Measurements from ENCODE around the gene SEL1L3. TPM values are rescaled to one million over a fixed set of nuclear protein-coding genes. Genes with fewer than 3 reads are reported as not detected.

The SEL1L3 gene
- total and polyA plus RNA-seq, 2 donors (not counting 3 experiments of a cell fraction or from before 2014, with no cell fraction given), result 53.4 to 122 TPM

DNA sequence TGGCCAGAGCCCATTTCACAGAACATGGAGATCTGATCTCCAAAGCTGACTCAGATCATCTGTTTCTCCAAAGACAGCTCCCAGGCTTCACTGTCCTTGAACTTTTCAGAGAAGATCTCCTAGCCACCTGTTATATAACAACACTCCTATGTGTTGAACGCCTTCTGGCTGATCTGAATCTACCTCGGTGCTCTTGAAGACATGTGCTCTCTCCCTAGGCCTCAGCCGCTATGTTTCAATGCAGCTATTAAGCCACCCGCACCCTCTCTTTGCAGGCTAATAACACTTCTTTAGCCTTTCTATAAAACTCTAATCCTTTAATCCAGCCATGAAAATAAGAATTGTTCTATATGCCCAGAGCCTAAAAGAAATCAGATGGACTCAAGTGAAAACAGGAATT lies 34.9 kb downstream of the SEL1L3 start:
- H3K9me3 ChIP-seq (replicated peaks; ENCODE audit: control insufficient read depth, insufficient read depth, low read length), result no peaks in the 10 kb centered on the region
- POLR2A ChIA-PET, result no interaction called here
- intact Hi-C loops (cut with micrococcal nuclease), result no loop called here
- no peak overlapping the region for H3K9ac ChIP-seq (replicated peaks; ENCODE audit: extremely low read depth, insufficient read depth, low read length)
- H3K27ac ChIP-seq (ENCODE audit: insufficient read depth, low read depth, low read length), result no peak overlapping the region
- no peak overlapping the region for H2AFZ ChIP-seq (ENCODE audit: low read depth, low read length)
- H3K4me3 ChIP-seq (replicated peaks in 1 of 3; ENCODE audit: insufficient read depth in 1 of 3, low read depth in 1 of 3, low read length in 3 of 3), result no peak overlapping the region
- dilution Hi-C loops (cut with MboI; ENCODE audit: extremely low pct_ligation_motif_present, low sequenced_read_pairs), result no loop called here
- CTCF ChIA-PET, result interaction anchor here (0.7 to 1.1 kb wide), 2 partner anchors 8 to 10 kb away, joined by 3 to 4 read pairs; no protein-coding TSS in a partner anchor
- no TSS peak for BruUV-seq (replicated peaks)
- H3K36me3 ChIP-seq (ENCODE audit: control insufficient read depth in 2 of 2, extremely low read depth in 1 of 2, insufficient read depth in 2 of 2, low read length in 2 of 2), result peaks cover 3 to 4% of the 10 kb centered on the region in 2 experiments
- H3K4me1 ChIP-seq (ENCODE audit: control insufficient read depth, extremely low read depth, insufficient read depth, low read length), result no peaks in the 10 kb centered on the region
- FAIRE-seq (no peak), DNase-seq (ENCODE audit: low read depth, low spot score) (no peak)
- no peak for TF ChIP-seq EZH2 (IDR thresholded peaks at IDR 0.05; ENCODE audit: borderline replicate concordance, low read depth, low read length, severe bottlenecking)
- no peak for TF ChIP-seq POLR2A (IDR thresholded peaks at IDR 0.05; ENCODE audit: low read depth, low read length)
- TF ChIP-seq, protein P1, sequence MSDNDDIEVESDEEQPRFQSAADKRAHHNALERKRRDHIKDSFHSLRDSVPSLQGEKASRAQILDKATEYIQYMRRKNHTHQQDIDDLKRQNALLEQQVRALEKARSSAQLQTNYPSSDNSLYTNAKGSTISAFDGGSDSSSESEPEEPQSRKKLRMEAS (IDR thresholded peaks at IDR 0.05; ENCODE audit: insufficient read depth, insufficient read length), result no peak
- no peak for TF ChIP-seq POLR2AphosphoS5 (IDR thresholded peaks at IDR 0.05; ENCODE audit: insufficient read depth, low read depth, low read length)
- no peak for TF ChIP-seq FOS (IDR thresholded peaks at IDR 0.05; ENCODE audit: borderline replicate concordance, insufficient read depth, low read length)
- TF ChIP-seq GATA2 (IDR thresholded peaks at IDR 0.05; ENCODE audit: insufficient read depth, insufficient read length, low read depth, low read length), result no peak
- TF ChIP-seq MYC (IDR thresholded peaks at IDR 0.05; ENCODE audit: low read depth, low read length), result no peak
- no peaks in the 10 kb centered on the region for H4K20me1 ChIP-seq (replicated peaks; ENCODE audit: control insufficient read depth, extremely low read depth, insufficient read depth, low read length)
- no peaks in the 10 kb centered on the region for H3K27me3 ChIP-seq (ENCODE audit: control insufficient read depth in 2 of 2, insufficient read depth in 2 of 2, low read length in 2 of 2)
- H3K4me2 ChIP-seq (ENCODE audit: insufficient read depth, low read length), result no peak overlapping the region
- H3K79me2 ChIP-seq (ENCODE audit: control insufficient read depth, insufficient read depth, low read length), result no peaks in the 10 kb centered on the region
- H3K9me1 ChIP-seq (replicated peaks; ENCODE audit: control insufficient read depth, extremely low read depth, insufficient read depth, low read length), result peaks cover 2% of the 10 kb centered on the region

DNA sequence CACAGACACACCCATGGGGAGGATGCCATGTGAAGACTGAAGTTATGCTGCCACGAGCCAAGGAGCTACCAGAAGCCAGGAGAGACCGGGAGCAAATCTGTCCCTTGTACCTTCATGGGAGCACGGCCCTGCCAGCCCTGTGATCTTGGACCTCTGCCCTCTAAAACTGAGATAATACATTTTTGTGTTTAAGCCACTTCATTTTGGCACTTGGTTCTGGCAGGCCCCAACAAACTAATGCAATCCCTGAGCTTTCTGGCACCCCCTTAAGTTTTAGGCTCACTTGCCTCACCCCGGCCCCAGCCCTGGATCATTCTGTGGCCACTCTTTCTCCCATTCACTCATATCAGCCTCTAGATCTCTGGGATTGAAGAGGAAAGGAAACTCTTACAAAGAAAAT lies 35.4 kb downstream of the SEL1L3 start:
- no peak overlapping the region for H3K4me2 ChIP-seq (ENCODE audit: insufficient read depth, low read length)
- H3K9ac ChIP-seq (replicated peaks; ENCODE audit: extremely low read depth, insufficient read depth, low read length), result no peak overlapping the region
- peaks cover 3 to 4% of the 10 kb centered on the region in 2 experiments for H3K36me3 ChIP-seq (ENCODE audit: control insufficient read depth in 2 of 2, extremely low read depth in 1 of 2, insufficient read depth in 2 of 2, low read length in 2 of 2)
- H3K4me3 ChIP-seq (replicated peaks in 1 of 3; ENCODE audit: insufficient read depth in 1 of 3, low read depth in 1 of 3, low read length in 3 of 3), result no peak overlapping the region
- H3K27ac ChIP-seq (ENCODE audit: insufficient read depth, low read depth, low read length), result no peak overlapping the region
- H3K79me2 ChIP-seq (ENCODE audit: control insufficient read depth, insufficient read depth, low read length), result no peaks in the 10 kb centered on the region
- no peaks in the 10 kb centered on the region for H3K9me3 ChIP-seq (replicated peaks; ENCODE audit: control insufficient read depth, insufficient read depth, low read length)
- intact Hi-C loops (cut with micrococcal nuclease), result no loop called here
- DNase-seq (ENCODE audit: low read depth, low spot score) (no peak), FAIRE-seq (no peak)
- H3K4me1 ChIP-seq (ENCODE audit: control insufficient read depth, extremely low read depth, insufficient read depth, low read length), result no peaks in the 10 kb centered on the region
- CTCF ChIA-PET, result interaction anchor here (1.1 kb wide), 1 partner anchor 11 kb away, joined by 4 read pairs; no protein-coding TSS in a partner anchor
- no peaks in the 10 kb centered on the region for H4K20me1 ChIP-seq (replicated peaks; ENCODE audit: control insufficient read depth, extremely low read depth, insufficient read depth, low read length)
- H3K27me3 ChIP-seq (ENCODE audit: control insufficient read depth in 2 of 2, insufficient read depth in 2 of 2, low read length in 2 of 2), result no peaks in the 10 kb centered on the region
- dilution Hi-C loops (cut with MboI; ENCODE audit: extremely low pct_ligation_motif_present, low sequenced_read_pairs), result no loop called here
- POLR2A ChIA-PET, result no interaction called here
- no peak for TF ChIP-seq POLR2A (IDR thresholded peaks at IDR 0.05; ENCODE audit: low read depth, low read length)
- TF ChIP-seq MYC (IDR thresholded peaks at IDR 0.05; ENCODE audit: low read depth, low read length), result no peak
- TF ChIP-seq, protein P1 (IDR thresholded peaks at IDR 0.05; ENCODE audit: insufficient read depth, insufficient read length), result no peak
- no peak for TF ChIP-seq POLR2AphosphoS5 (IDR thresholded peaks at IDR 0.05; ENCODE audit: insufficient read depth, low read depth, low read length)
- TF ChIP-seq, protein P2, sequence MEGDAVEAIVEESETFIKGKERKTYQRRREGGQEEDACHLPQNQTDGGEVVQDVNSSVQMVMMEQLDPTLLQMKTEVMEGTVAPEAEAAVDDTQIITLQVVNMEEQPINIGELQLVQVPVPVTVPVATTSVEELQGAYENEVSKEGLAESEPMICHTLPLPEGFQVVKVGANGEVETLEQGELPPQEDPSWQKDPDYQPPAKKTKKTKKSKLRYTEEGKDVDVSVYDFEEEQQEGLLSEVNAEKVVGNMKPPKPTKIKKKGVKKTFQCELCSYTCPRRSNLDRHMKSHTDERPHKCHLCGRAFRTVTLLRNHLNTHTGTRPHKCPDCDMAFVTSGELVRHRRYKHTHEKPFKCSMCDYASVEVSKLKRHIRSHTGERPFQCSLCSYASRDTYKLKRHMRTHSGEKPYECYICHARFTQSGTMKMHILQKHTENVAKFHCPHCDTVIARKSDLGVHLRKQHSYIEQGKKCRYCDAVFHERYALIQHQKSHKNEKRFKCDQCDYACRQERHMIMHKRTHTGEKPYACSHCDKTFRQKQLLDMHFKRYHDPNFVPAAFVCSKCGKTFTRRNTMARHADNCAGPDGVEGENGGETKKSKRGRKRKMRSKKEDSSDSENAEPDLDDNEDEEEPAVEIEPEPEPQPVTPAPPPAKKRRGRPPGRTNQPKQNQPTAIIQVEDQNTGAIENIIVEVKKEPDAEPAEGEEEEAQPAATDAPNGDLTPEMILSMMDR (IDR thresholded peaks at IDR 0.05; ENCODE audit: extremely low read depth in 1 of 2, insufficient read depth in 1 of 2, low read depth in 1 of 2, low read length in 2 of 2), result no peak
- TF ChIP-seq FOS (IDR thresholded peaks at IDR 0.05; ENCODE audit: borderline replicate concordance, insufficient read depth, low read length), result no peak
- TF ChIP-seq EZH2 (IDR thresholded peaks at IDR 0.05; ENCODE audit: borderline replicate concordance, low read depth, low read length, severe bottlenecking), result no peak
- no peak overlapping the region for H2AFZ ChIP-seq (ENCODE audit: low read depth, low read length)
- H3K9me1 ChIP-seq (replicated peaks; ENCODE audit: control insufficient read depth, extremely low read depth, insufficient read depth, low read length), result peaks cover 2% of the 10 kb centered on the region
- BruUV-seq (replicated peaks), result no TSS peak

Data from endothelial cell of umbilical vein (primary cell).